GM21723 (cell line): ENCODE data around the gene HOXB4.

Experiments used
- ATAC-seq: cut with Tn5 transposase; IDR thresholded peaks from one replicate; pipeline ENCODE4 v1.9.1; 2021; ENCODE audit warnings: mild to moderate bottlenecking, moderate library complexity; ENCODE audit not compliant: unreplicated experiment

Gene HOXB4

DNA sequence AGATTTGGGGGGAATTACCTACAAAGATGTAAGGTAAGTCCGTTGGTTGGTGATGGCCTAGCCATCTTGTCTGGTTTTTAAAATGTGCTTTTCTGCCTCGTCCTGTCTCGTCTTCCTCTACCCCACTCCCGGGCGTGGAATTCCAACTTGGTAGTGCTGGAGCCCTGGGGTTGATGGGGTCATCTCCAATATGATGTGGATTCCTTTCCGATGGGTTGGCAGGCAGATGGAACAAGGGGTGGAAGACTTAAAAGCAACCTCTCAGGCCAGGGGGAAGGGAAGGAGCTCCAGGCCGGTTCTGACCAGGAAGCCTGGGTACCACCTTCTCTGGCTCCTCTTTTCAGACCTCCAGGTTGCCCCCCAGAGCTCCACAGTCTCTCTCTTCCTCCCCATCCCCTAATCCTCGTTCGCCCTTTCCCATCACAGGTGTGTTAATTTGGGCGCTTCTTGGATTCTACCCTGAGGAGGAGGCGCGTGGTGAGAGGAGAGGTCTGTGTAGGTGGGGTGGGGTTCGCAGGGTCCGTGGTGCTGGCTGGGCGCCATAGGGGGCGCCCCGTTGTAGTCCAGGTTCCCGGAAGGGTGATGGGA is 28.1 kb downstream of the HOXB4 start:
- no peak for ATAC-seq

DNA sequence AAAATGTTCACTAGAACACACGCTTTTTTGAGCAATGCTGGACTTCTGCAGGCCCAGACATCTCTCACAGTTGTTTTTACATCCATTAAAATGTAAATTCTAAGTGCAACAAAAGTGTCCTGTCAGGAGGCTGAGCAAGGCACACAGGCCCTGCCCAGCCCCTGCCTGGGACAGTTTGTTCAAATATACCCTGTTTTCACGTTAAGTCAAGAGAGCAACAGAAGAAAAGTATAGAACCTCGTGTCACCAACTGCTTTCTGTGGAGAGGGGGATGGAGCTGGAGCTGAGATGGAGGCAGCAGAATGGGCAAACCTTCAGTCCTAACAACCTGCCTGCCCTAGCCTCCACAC is 28.9 kb downstream of the HOXB4 start:
- ATAC-seq: no peak

DNA sequence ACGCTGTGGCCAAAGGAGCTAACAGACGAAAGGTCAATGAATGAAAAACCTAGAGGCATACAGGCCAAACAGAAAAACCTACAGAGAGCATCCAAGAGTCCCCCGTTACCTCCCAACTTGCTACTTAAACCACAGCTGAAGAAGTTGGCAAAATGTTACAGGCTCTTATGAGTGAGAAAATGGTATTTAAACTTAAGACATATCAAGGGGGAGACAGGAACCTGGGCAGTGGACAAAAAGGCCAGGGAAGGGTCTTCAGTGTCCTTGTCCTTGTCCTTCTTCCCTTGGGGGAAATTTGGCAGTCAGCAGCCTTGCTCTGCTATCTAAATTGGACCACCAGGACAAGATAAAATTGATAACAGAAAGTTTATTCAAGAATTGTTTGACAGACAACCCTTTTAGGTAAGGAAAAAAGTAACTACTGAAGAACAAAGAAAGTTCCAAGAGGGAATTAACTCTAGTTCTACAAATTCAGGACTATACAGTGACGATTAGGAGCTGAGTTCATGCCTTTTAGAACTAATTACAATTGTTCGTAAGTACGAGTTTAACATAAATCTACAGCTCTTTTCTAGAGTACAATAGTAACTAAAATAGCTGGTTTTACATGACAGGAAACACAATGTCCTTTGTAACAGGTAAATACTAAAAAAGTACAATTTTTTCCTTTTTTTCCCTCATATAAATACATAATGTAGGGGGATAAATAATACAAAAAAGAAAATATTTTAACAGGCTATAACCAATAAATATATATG is 29.4 kb downstream of the HOXB4 start:
- ATAC-seq: no peak

DNA sequence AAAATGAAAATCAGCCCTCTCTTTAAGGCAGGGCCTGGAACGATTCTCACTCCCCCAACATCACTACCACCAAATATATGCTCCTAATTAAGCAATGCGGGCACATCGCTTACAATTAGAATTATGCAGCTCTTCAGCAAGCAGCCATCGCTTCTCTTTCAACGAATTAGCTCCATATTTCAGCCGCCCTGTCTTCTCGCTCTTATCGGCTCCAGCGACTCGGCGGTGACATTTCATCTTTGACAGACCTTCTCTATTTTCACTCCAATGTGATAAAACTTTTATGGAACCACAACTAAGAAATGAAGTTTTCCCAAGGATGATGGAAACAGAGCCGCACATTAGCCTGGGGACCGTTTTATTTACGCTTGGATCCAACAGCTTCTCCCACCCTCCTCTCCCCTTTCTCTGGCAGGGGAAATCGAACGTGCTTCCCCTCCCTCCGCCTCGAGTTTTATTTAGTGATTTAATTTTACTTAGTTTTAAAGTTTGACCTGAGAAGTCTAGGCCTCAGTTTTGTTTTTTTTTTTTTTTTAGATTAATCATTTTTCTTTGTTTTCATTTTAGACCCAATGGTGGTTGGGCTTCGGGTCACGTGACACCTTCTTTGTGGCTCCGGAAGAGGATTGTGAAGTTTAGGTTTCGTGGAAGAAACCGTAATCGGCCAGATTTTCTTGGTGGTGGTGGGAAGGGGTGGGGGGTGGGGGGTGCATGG is 30.2 kb downstream of the HOXB4 start:
- no peak for ATAC-seq

DNA sequence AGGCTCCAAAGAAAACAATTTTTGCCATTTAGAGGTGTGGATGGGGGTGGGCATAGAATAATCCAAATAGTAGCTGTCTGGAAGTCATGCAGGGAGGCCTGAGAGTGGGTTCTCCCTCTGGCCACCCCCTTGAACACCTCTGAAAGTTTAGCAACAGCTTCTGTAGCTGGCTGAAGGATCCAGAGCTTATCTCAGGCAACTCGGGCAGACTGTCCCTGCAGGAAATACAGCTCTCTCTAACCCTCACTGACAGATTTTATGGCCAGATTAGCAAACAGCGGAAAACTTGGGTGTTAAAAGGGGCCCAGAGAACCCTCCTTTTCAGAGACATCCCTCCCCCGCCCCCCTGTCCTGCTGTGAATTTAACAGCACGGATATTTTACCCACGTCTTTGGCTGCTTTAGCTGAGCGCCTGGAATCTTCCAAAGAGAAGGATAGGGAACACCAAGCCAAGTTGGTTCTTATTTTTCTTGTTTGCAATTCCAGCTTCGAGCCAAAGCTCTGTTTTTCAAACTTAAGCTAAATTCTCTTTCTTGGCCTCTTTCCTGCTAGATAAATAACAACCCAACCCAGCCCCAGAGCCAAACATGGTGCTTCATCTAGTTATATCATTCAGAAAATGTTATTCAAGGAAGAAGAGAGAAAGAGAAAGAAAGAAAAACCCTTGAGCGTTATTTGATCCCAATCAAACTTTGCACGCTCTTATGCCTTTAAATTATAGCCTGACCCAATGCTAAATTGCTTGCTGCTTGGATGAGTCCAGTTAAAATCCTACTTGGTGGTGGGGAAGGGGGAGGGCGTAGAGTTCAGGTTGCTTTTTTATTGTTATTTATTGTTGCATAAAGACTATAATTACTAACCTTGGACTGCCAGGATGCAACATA is 31.0 kb downstream of the HOXB4 start:
- no peak for ATAC-seq

DNA sequence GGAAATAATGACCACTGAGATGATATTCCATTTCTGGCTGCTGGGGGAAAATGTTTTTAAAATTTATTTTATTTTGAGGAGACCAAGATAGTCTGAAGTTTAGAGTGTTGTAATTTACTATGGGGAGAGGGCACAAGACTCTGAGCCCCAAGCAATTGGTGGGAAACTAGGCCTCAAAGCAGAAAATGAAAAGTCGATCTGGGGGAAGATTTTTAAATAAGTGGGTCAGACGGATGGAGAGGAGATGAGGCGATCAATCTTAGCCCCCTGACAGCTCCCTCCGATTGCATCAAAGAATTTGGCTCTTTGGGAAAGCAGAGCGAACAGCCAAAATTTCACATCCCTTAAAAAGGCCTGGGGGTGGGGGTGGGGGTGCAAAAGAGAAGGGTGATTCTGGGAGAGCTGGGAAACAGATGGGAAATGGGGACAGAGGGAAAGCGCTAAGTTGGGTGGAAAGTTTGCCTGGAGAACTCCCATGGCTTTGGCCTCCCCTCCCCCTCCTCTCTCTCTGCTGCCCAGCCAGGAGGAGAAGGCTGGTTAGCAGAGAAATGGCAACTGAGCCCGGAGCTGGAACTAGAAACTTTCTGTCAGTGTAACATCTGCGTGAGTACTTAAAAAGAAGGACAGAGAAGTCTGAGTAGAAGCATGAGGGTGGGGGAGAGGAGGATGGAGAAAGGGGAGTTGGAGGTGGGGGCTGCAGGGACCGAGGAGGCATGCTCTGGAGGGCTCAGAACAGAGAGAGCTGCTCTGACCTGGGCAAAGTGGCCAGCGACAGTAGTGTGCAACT is 31.8 kb downstream of the HOXB4 start:
- no peak for ATAC-seq

DNA sequence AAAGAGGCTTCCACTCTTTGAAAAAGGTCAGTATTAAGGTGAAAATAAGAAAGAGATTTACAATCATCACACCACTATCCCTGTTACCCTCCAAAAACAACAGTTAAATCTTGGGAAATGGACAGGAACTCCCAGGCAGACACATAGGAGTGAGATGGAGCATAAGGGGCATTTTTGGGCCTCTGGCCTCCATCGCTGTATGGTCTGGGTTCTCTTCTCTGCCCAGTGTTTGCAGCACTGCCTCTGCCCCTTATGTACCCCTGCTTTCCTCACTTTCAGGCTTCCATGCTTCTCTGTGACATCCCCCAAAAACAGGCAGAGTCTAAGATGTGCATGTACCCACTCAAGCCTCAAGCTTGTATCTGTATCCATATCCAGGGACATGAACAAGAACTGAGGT is 32.6 kb downstream of the HOXB4 start:
- ATAC-seq: no peak

DNA sequence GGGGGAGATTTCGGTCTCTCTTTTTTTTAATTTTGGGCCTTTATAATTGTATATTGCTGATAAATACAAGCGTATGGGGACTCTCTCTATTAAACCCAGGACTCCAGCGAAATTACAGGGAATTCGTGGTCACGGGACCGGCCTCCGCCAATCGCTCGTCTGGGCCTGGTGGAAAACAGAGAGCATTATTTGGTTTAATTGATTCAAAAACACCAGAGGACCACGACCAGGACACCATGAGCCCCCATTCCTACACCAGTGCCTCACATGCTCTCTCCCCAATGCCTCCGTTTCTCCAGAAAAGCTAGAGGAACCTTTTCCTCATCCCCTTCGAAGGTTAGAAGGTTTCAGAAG is 33.2 kb downstream of the HOXB4 start, which contains the start of gene HOXB2:
TSS of gene HOXB2 (minus strand) at position 88 of the 354 bp plus-strand sequence. CDS start 198 bp downstream, outside the sequence.
- no peak for ATAC-seq

DNA sequence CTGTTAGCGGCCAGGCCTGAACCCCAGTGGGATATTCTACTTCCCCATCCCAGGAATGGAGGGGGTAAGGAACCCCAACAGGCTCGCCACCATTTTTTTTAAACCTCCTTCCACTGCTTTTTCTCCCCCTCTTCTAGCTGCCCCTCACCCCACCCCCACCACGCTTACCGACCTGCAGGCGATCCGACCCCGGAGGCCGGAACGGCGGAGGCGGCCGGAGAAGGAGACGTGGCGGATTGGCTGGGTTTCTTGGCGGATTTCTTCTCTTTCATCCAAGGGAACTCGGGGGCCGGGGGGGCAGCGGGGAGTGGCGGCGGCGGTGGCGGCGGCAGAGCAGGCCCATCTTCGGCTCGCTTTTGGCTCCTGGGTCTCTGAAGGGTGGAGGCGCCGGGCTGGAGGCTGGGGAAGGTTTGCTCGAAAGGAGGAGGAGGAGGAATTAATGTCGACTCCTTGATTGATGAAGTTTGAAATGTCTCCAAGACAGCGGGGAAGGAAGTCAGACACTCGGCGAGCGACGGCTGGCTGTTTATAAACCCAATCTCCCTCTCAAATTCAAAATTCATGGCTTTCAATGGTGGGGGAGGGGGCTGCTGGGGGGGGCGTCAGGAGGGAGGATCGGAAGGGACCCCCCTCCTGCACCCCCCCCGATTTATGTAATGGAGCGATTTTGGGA is 33.7 kb downstream of the HOXB4 start:
- ATAC-seq: no peak

DNA sequence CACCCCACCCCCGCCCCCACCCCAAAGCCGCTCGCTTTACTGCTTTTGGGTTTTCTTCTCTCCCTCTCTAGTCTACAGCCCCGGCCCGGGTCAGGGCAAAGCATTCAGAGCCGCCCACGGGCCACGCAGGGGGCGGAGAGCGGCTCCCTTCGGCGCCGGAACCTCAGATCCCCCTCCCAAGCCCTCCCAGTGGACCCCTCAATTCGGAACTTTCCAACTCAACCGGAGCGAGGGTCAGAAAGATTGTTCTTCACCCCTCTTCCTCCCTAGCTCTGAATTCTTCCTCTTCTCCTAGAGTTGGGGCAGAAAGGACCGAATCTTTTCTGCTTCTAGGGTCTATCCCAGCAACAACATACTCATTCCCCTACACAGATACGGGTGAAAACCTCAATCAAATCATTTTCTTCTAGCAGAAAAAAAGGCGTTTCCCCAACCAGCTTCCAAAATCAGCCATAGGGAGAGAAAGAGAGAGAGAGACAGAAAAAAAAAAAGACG is 34.2 kb downstream of the HOXB4 start:
- peak; percentile 28 for ATAC-seq

DNA sequence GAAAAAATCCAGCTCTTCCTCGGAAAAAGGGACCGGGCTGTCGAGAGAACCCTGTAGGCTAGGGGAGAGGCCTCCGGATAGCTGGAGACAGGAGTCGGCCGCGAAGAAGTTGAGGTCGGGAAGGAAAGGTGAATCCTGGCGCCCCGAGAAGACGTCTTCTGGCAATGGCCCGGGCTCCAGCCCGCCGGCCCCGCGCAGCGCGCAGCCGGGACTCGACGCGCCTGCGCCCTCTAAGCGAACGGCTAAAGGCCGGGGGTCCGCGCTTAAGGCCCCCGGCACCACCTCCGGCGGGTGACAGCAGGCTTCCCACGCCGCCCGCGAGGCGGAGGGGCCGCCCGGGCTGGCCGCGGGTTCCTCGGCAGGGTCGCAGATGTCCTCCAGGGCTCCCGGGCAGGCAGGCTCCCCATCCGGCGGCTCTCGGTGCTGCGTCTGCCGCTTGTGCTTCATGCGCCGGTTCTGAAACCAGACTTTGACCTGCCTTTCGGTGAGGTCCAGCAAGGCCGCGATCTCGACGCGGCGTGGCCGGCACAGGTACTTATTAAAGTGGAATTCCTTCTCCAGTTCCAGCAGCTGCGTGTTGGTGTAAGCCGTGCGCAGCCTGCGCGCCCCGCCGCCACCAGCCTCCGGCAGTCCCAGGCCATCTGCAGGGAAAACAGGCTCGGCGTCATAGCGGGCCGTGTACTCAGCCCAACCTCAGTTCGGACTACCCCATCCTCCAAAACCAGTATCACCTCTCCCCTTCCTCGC is 34.9 kb downstream of the HOXB4 start:
- peak; percentile 57 for ATAC-seq

DNA sequence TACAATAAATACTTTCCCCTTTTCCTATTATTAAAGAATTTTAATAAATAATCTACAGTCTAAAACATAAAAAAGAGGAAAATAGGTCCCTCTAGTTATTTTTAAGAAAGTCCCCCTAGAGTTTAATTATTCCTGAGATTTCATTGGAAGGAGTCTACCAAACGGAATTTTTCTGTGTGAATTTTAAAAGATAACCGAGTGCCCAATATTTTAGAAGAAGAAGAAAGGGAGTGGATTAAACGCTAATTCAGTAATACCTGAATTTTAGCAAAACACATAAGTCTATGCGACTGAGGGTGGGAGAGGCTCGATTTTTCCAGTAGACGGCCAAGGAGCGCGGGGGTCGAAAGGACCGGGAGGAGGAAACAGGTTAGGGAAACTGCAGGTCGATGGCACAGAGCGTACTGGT is 35.4 kb downstream of the HOXB4 start:
- ATAC-seq: peak; percentile 9

DNA sequence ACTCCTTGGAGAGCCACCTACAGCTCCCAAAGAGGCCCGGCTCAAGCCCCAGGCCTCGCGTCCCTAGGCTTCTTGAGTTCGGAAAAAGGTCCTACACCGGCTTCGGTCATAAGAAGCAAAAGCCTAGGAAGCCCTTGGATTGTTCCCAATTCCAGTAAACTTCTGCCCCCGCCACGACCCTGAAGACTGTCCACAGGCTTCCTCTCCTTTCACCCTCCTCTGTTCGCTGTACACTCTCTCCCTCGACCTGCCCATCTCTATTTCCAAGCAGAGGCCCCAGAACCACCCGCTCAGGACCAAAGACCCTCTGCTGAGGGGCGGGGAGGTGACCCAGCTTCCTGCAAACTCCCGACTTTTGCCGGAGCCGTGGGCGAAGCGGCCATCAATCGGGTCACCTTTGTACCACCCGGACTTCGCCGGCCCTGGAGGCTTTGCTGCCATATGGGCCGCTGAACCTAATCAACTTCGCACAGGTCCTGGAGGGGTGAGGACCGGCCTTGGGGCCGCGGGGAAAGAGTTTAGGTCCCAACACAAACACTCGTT is 36.0 kb downstream of the HOXB4 start:
- ATAC-seq: no peak

DNA sequence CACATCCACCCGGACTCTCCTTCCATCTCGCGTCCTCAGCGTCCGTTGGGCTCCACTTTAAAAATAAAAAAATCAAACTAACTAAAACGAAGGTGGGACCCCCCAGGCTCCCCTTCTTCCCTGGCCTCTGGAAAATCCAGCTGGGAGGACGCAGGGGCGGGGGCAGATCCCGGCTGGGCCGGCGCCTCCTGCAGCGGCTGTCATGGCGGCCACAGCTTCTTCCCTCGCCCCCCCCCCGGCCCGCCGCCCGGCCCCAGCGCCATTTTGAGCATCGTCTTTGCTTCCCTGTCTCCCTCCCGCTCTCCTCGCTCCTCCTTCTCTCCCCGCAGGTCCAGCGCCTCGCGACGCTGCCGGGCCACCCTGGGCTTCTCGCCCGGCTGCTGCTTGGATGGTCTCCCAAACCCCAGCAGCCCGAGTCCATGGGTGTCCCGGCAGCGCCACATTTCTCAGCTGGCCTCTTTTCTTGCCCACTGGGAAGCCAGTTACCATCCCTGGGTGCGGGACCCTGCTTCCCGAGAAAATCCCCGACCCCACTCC is 36.5 kb downstream of the HOXB4 start:
- ATAC-seq: no peak

DNA sequence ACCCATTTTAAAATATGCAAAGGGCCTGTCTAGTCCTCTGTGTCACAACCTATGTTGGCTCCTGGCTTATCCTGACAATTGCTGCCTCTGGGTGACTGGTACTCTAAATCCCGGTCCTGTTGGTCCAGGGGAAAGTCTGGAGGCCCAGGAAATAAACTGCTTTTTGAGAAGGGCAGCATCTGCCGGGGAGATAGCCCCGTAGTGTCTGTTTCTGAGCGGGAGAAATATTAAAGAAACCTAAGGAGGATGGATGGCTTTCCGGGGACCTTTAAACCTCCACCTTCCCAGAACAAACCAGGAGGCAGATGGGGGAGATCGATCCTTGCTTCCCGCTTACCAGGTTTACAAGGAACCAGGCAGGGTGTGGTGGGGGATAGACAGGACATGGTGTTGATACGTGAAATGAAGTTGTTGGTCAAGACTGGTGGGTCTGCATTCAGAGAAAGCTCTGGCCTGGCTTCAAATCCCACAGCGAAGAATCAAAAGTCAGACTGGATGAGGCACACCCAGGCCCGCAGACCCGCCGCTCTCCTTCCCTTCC is 37.0 kb downstream of the HOXB4 start:
- no peak for ATAC-seq

DNA sequence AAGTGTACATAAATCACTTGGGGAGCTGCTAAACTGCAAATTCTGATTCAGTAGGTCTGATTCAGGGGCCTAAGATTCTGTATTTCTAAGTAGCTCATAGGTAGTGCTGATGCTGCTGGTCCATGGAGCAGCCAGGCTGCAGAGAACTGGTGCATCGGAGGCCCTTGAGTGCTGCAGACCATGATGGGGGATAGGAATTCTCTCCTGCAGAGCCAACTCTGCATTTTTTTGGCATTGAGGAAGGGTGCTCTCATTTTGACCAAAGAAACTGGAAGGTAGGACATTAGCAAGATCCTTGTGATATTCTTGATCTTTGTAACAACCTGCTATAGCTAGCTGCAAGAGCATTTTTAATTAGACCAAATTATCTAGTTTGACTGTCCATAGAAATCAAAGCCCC is 37.9 kb downstream of the HOXB4 start:
- no peak for ATAC-seq

DNA sequence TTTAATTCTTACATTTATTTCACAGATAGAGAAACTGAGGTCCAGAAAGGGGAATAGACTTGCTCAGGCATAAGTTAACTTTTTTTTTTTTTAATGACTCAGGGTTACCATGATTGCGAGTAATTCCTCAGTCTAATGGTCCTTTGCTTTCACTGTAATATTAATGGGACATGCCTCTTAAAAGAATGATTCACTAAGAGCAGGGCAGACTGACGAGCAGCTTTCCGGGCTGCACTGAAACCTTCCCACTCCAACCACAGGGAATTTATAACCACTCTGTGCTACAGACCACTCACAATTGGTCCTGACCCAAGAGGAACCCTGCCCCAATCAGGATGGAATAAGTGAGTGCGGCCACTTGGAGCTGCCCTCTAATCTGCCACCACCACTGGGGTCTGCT is 39.0 kb downstream of the HOXB4 start:
- no peak for ATAC-seq

DNA sequence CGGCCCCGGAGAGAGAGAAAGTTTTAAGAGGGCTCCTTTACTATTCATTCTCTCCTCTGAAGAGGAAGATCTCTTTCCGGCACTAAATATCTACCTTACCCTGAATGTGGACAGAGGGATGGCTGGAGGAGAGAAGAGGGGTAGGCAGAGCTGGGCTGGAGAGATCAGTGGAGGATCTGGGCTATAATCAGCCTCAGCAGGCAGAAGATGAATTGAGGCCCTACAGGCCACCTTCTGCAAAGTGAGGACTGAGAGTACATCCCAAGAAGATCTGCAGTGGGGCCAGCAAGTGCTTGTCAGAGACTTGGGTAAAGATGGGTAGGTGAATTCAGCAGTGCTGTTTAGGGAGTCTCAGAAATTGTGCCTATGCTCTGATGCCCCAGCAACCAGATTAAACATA is 40.8 kb downstream of the HOXB4 start:
- no peak for ATAC-seq
